Measurements from ENCODE around the gene GFY.

Gene GFY

DNA sequence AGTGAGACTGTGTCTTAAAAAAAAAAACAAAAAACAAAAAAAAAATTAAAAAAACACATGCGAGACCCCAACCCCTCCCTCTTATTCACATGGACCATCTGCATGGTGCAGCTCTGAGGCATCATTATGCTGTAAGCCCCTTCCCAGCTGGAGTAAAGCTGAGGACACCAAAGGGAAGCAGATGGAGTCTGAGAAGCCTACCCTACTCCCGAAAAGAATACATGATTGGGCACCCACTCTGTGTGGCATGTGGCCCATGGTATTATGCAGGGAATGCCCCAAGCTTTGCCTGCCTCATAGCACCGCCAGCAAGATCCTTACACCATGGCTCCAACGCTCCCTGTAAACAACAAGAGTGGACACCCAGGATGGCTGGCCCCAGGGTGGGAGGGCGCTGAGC, 6.7 kb upstream of the GFY start:
- Histone ChIP-seq H3K4me3 (ENCODE audit: insufficient read depth, low read length, poor library complexity, severe bottlenecking) (no peak overlapping the region), H4K20me1 (ENCODE audit: low read depth, low read length) (no peaks in the 10 kb centered on the region), H2AFZ (ENCODE audit: low read depth, low read length, severe bottlenecking) (no peak overlapping the region), H3K27ac (ENCODE audit: low read depth, low read length) (no peak overlapping the region), H3K79me2 (ENCODE audit: insufficient read depth, low read length) (no peaks in the 10 kb centered on the region), H3K36me3 (ENCODE audit: low read length) (no peaks in the 10 kb centered on the region), H3F3A (ENCODE audit: insufficient read depth) (no peaks in the 10 kb centered on the region), H3K27me3 (ENCODE audit: low read length) (no peaks in the 10 kb centered on the region), H3K4me2 (ENCODE audit: low read depth, low read length, poor library complexity, severe bottlenecking) (no peak overlapping the region), H3K9me3 (ENCODE audit: insufficient read depth, low read length) (no peaks in the 10 kb centered on the region), H3K9ac (ENCODE audit: low read length) (no peak overlapping the region), H3K9me2 (replicated peaks; ENCODE audit: insufficient read depth, low read length) (no peaks in the 10 kb centered on the region)
- no peak for TF ChIP-seq EZH2phosphoT487 (conservative IDR thresholded peaks at IDR 0.05; ENCODE audit: low read length)
- TF ChIP-seq, protein P1, sequence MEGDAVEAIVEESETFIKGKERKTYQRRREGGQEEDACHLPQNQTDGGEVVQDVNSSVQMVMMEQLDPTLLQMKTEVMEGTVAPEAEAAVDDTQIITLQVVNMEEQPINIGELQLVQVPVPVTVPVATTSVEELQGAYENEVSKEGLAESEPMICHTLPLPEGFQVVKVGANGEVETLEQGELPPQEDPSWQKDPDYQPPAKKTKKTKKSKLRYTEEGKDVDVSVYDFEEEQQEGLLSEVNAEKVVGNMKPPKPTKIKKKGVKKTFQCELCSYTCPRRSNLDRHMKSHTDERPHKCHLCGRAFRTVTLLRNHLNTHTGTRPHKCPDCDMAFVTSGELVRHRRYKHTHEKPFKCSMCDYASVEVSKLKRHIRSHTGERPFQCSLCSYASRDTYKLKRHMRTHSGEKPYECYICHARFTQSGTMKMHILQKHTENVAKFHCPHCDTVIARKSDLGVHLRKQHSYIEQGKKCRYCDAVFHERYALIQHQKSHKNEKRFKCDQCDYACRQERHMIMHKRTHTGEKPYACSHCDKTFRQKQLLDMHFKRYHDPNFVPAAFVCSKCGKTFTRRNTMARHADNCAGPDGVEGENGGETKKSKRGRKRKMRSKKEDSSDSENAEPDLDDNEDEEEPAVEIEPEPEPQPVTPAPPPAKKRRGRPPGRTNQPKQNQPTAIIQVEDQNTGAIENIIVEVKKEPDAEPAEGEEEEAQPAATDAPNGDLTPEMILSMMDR (IDR thresholded peaks at IDR 0.05; ENCODE audit: insufficient read depth, low read length, poor library complexity, severe bottlenecking): no peak

DNA sequence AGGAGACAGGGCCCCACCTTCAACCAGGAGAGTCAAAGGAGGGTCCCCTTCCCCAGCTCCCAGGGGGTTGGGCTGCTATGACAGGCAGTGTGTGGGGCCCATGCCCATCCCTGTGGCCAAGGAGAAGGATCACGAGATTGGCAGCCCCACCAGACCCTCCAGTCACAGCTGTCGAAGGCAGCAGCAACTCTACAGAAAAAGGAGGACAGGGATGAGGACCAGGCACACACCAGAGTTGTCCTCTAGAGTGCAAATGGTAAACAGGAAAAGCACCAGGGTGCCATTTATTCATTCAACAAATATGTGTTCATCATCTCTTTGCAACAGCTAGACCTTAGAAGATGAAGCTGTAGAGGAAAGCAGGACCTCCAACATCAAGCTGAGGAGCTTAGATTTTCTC, 6.0 kb upstream of the GFY start:
- no peaks in the 10 kb centered on the region for H3K36me3 ChIP-seq (ENCODE audit: low read length)
- H3F3A ChIP-seq (ENCODE audit: insufficient read depth): no peaks in the 10 kb centered on the region
- TF ChIP-seq EZH2phosphoT487 (conservative IDR thresholded peaks at IDR 0.05; ENCODE audit: low read length): no peak
- TF ChIP-seq, protein P1 (IDR thresholded peaks at IDR 0.05; ENCODE audit: insufficient read depth, low read length, poor library complexity, severe bottlenecking): no peak
- H3K79me2 ChIP-seq (ENCODE audit: insufficient read depth, low read length): no peaks in the 10 kb centered on the region
- no peak overlapping the region for H3K27ac ChIP-seq (ENCODE audit: low read depth, low read length)
- H3K4me2 ChIP-seq (ENCODE audit: low read depth, low read length, poor library complexity, severe bottlenecking): no peak overlapping the region
- no peaks in the 10 kb centered on the region for H3K9me2 ChIP-seq (replicated peaks; ENCODE audit: insufficient read depth, low read length)
- no peaks in the 10 kb centered on the region for H3K27me3 ChIP-seq (ENCODE audit: low read length)
- H3K9ac ChIP-seq (ENCODE audit: low read length): no peak overlapping the region
- no peaks in the 10 kb centered on the region for H3K9me3 ChIP-seq (ENCODE audit: insufficient read depth, low read length)
- no peak overlapping the region for H2AFZ ChIP-seq (ENCODE audit: low read depth, low read length, severe bottlenecking)
- no peaks in the 10 kb centered on the region for H4K20me1 ChIP-seq (ENCODE audit: low read depth, low read length)
- no peak overlapping the region for H3K4me3 ChIP-seq (ENCODE audit: insufficient read depth, low read length, poor library complexity, severe bottlenecking)

GRCh38 chr19:49420227-49420626, 5.0 kb upstream of the GFY start:
- Histone ChIP-seq H3K4me3 (ENCODE audit: insufficient read depth, low read length, poor library complexity, severe bottlenecking) (no peak overlapping the region), H2AFZ (ENCODE audit: low read depth, low read length, severe bottlenecking) (no peak overlapping the region), H3K9me3 (ENCODE audit: insufficient read depth, low read length) (no peaks in the 10 kb centered on the region), H3K36me3 (ENCODE audit: low read length) (no peaks in the 10 kb centered on the region), H4K20me1 (ENCODE audit: low read depth, low read length) (no peaks in the 10 kb centered on the region), H3K9me2 (replicated peaks; ENCODE audit: insufficient read depth, low read length) (no peaks in the 10 kb centered on the region), H3K27ac (ENCODE audit: low read depth, low read length) (no peak overlapping the region), H3F3A (ENCODE audit: insufficient read depth) (no peaks in the 10 kb centered on the region), H3K79me2 (ENCODE audit: insufficient read depth, low read length) (no peaks in the 10 kb centered on the region), H3K4me2 (ENCODE audit: low read depth, low read length, poor library complexity, severe bottlenecking) (no peak overlapping the region), H3K27me3 (ENCODE audit: low read length) (no peaks in the 10 kb centered on the region), H3K9ac (ENCODE audit: low read length) (no peak overlapping the region)
- TF ChIP-seq, protein P1 (IDR thresholded peaks at IDR 0.05; ENCODE audit: insufficient read depth, low read length, poor library complexity, severe bottlenecking): no peak
- TF ChIP-seq EZH2phosphoT487 (conservative IDR thresholded peaks at IDR 0.05; ENCODE audit: low read length): no peak

Measured in SU-DHL-6 (cell line).